OCI-M1 (cell line): ENCODE data around the gene ALDH9A1.
"Not testable (repeated sequence)": the region's sequence is repeated elsewhere in the genome, so short reads cannot be mapped to it uniquely, and the experiment has no call there.

Source experiments
- DNase-seq: peaks from one replicate; lab custom pipeline; 2025; lab: John Stamatoyannopoulos, UW

ALDH9A1 gene

DNA sequence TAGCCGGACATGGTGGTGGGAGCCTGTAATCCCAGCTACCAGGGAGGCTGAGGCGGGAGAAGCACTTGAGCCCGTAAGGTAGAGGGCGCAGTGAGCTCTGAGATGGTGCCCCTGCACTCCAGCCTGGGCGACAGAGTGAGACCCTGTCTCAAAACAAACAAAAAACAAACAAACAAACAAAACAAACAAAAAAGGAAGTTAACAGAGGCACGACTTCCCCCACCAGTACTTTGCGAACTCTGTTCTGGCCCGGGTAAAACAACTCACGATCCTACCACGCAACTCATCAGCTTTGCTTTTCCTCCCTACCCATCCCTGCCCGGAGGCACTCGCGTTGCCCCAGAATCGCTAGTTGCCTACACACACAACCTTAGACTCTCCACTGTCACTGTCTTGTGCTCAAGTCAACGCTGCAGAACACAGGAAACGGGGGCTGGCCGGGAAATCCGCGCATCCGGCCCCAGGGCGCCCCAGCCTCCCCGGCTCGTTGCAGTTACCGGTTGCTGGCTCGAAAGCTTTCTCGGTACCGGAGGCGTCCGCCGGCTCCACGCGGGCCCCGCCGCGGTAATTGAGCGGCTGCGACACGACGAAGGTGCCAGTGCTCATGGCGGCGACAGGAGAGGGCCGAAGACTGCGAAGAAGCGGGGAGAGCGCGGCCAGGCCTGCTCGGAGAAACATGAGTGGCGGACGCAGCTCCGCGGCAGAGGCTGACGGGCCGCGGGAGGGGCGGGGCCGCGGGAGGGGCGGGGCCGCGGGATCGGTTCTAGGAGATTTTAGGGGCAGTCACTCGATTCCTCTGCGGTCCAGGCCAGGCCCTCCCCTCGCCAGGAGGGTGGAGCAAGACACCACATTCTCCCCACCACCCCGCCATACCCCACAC is at the start of gene ALDH9A1:
Gene ALDH9A1, minus strand, starts transcription at position 682 of the 880 bp plus-strand sequence. Its CDS starts 4 bp downstream, at position 678.
- DNase-seq: peak; percentile 92

DNA sequence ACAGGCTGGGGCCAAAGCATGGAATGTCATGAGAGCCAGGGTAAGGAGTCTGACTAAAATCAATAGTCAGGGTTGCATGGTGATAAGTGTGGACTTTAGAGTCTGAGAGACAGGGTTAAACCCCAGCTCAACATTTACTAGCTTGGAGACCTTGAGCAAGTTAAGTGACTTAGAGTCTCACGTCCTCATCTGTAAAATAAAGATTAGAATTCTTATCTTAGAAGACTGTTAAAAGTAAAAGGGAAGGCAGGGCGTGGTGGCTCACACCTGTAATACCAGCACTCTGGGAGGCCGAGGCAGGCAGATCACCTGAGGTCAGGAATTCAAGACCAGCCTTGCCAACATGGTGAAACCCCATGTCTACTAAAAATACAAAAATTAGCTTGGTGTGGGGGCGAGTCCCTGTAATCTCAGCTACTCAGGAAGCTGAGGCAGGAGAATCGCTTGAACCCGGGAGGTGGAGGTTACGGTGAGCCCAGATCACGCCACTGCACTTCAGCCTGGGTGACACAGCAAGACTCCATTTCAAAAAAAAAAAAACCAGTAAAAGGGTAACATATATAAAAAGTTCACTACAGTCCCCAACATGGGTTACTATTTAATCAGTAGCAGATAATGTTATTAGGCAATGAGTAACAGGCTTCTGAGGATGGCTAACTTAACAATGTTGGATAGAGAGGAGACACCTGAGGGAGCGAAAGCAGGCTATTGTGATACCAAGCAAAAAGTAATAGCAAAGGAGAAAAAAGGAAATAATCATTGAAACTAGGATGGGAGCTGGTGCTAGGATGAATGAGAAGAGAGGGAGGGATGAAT is 49.5 kb upstream of the ALDH9A1 start:
- DNase-seq: no peak

- not testable (repeated sequence) for DNase-seq
These were observed 46.6 kb upstream of the ALDH9A1 start for GRCh38 chr1:165744913-165745312.

GRCh38 chr1:165742194-165742593 is 43.8 kb upstream of the ALDH9A1 start:
- DNase-seq: no peak

- DNase-seq: no peak
These were observed 40.4 kb upstream of the ALDH9A1 start for GRCh38 chr1:165738794-165739193.

- DNase-seq: no peak
These were observed 38.8 kb upstream of the ALDH9A1 start for GRCh38 chr1:165737196-165737595.

DNA sequence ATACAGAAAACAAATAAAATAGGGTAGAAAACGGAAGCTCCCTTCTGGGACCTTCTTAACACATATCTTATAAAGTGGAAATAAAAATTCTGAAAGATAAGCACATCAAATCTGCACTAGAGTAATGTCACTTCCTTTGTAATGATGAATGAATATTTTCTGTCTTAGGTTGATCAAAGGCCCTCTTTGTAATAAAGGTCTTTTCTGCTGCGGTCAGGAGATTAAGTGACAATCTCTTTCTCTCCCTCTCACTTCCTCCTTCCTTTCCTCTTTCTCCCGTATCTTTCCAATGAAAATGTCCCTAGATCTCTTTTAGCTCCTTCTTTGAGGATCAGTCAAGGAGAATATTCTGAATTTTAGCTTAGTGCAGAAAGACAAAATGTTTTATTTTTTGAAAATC is 36.5 kb upstream of the ALDH9A1 start:
- DNase-seq: no peak

GRCh38 chr1:165726841-165727240 is 28.5 kb upstream of the ALDH9A1 start:
- DNase-seq: no peak

DNA sequence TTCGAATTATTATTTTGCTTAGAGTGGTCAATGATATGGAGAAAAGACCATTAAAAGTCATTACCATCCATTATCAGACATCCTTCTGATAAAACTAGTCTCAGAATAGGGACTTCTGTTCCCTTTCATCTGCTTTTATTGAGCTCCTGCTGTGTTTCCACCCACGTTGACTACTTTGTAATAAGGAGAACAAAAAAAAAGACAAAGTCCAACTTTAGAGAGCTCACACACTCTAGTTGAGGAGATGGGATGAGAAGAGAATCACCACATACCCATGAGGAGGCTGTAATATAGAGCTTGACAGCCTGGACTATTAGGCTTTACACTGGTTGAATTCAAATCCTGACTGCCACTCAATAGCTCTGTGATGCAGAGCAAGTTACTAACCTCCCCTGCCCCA is 27.8 kb upstream of the ALDH9A1 start:
- no peak for DNase-seq

DNA sequence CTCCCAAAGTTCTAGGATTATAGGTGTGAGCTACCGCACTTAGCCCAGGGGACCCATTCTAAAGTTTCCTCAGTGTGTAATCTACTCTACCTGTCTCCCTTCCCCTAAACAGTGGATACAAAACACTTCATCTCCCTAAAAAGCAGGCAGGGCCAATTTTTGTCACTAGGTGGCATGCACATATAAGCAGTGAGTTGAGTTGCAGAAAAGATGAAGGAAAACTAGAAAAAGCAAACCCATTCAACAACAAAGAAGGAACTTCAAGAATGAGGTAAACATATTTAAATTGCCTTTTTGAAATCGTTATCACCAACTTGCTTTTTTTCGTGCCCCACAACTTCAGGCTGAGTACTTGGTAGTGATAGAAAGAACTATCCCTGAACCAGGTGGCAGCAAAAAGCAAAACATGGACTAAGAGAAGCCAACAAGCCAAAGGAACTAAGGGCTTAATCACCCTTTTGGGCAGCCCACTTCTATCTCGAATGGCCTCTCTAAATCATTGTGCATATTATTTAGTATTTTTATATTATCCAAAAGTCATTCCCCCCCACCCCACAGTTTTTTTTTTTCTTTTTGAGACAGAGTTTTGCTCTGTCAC is 19.7 kb upstream of the ALDH9A1 start:
- DNase-seq: peak; percentile 86

GRCh38 chr1:165716265-165717051 is 18.1 kb upstream of the ALDH9A1 start:
- not testable (repeated sequence) for DNase-seq

GRCh38 chr1:165712764-165713163 is 14.4 kb upstream of the ALDH9A1 start:
- DNase-seq: no peak

DNA sequence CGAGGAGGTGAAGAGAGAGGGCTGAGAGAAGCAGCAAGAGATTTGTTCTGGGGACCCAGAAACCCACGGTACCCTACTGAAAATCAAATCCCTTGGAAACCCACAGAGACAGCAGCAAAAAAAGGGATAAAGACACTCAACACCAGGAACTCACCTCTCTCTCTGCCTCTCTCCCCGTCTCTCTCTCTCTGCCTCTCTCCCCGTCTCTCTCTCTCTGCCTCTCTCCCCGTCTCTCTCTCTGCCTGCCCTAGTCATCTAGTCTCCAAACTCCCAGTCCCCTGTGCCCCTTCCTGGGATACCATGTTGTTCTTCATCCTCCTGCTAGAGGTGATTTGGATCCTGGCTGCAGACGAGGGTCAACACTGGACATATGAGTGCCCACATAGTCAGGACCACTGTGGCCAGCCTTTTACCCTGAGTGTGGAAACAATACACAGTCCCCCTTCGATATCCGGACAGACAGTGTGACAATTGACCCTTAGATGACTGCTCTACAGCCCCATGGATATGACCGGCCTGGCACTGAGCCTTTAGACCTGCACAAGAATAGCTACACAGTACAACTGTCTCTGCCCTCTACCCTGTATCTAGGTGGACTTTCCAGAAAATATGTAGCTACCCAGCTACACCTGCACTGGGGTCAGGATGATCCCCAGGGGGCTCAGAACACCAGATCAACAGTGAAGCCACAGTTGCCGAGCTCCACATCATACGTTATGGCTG is 9.8 kb upstream of the ALDH9A1 start:
- DNase-seq: no peak

- DNase-seq: no peak
These were observed 5.3 kb upstream of the ALDH9A1 start for GRCh38 chr1:165703648-165704047.

DNA sequence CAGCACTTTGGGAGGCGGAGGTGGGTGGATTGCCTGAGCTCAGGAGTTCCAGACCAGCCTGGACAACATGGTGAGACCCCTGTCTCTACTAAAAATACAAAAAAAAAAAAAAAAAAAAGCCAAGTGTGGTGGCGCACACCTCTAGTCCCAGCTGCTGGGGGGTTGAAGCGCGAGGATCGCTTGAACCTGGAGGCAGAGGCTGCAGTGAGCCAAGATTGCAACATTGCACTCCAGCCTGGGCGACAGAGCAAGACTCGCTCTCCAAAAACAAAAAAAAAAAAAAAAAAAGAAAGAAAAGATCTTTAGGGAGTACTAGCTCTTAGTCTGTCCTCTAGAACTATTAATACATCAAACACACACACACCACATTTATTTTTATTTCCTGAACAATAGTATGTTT is 3.6 kb upstream of the ALDH9A1 start:
- DNase-seq: not testable (repeated sequence)

DNA sequence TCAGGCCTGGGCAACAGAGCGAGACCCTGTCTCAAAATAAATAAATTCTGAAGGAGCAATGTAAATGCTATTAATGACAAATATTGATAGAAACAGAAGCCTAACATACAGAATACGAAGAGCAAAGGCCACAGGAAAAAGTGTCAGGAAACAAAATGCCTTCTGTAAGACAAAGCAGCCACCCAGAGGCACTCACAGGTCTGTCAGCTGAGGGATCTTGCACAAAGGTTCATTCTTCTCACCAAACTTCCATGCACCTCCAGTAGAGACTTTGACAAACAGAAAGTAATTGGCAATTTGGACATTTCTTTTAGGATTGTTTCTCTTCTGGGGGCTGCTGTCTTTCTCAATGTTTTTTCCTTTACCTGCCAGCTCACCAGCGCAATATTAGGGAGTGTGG is 1.2 kb upstream of the ALDH9A1 start:
- DNase-seq: no peak

DNA sequence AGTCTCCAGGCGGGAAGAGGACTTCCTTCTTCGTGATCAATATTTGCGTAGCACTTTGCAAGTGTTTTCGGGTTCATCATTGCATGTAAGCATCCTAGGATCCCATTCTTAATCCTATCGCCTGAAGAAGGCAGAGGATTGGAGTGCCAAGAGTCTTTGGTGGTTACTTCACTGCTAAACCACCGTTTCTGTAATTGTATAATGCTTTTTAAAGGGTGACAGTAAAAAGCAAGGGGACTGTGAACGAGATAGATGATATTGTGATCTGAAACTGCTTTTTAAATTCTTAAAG is 345 bp upstream of the ALDH9A1 start:
- DNase-seq: no peak

DNA sequence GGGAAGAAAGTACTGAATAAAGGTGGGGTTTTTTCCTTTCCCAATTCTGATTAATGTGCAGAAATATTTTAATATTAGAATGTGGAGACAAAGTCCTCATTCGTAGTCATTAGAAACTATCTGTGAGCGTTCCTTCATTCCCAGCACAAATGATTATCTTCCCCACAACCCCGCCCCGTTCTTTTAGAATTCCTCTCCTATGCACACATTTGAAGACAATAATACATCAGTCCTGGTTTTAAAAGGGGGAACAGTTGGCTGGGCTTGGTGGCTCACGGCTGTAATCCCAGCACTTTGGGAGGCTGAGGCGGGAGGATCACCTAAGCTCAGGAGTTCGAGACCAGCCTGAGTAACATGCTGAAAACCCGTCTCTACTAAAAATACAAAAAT is 876 bp downstream of the ALDH9A1 start:
- no peak for DNase-seq

- peak; percentile 61 for DNase-seq
These were observed 1.7 kb downstream of the ALDH9A1 start for GRCh38 chr1:165696625-165697100.

- DNase-seq: no peak
These were observed 3.3 kb downstream of the ALDH9A1 start for GRCh38 chr1:165695031-165695430.

- no peak for DNase-seq
These were observed 10.3 kb downstream of the ALDH9A1 start for GRCh38 chr1:165688046-165688445.
